GM18520 (cell line): ENCODE measurements around the gene SPACA4.

Experiments
- ATAC-seq: cut with Tn5 transposase; IDR thresholded peaks from one replicate; pipeline ENCODE4 v1.9.1; 2021; ENCODE audit not compliant: unreplicated experiment

Gene SPACA4

GRCh38 chr19:48596679-48597465, 9.7 kb upstream of the SPACA4 start:
- ATAC-seq: no peak

GRCh38 chr19:48598996-48599700, 7.4 kb upstream of the SPACA4 start:
- ATAC-seq: no peak

GRCh38 chr19:48600679-48601417, 5.7 kb upstream of the SPACA4 start:
- ATAC-seq: no peak

GRCh38 chr19:48603001-48603400, 3.5 kb upstream of the SPACA4 start:
- ATAC-seq: no peak

- no peak for ATAC-seq
Measured at GRCh38 chr19:48603449-48603848, 3.1 kb upstream of the SPACA4 start.

- no peak for ATAC-seq
Measured at GRCh38 chr19:48603850-48604249, 2.7 kb upstream of the SPACA4 start.

- no peak for ATAC-seq
Measured at GRCh38 chr19:48607359-48607755, 815 bp downstream of the SPACA4 start.

- no peak for ATAC-seq
Measured at GRCh38 chr19:48608798-48609263, 2.3 kb downstream of the SPACA4 start.

GRCh38 chr19:48609571-48610108, 3.1 kb downstream of the SPACA4 start:
- no peak for ATAC-seq

- no peak for ATAC-seq
Measured at GRCh38 chr19:48611872-48612271, 5.3 kb downstream of the SPACA4 start.

GRCh38 chr19:48613024-48613851, 6.7 kb downstream of the SPACA4 start:
- no peak for ATAC-seq

- no peak for ATAC-seq
Measured at GRCh38 chr19:48613852-48614435, 7.4 kb downstream of the SPACA4 start.

GRCh38 chr19:48614436-48615230, 8.1 kb downstream of the SPACA4 start, which contains the start of gene FAM83E:
Gene FAM83E (minus strand): TSS chr19:48615076. CDS start chr19:48613372, 1,704 bp downstream.
- no peak for ATAC-seq

- no peak for ATAC-seq
Measured at GRCh38 chr19:48615231-48616040, 8.9 kb downstream of the SPACA4 start.

GRCh38 chr19:48616041-48616436, 9.5 kb downstream of the SPACA4 start:
- ATAC-seq: no peak

- ATAC-seq: no peak
Measured at GRCh38 chr19:48616491-48617056, 10.0 kb downstream of the SPACA4 start.

GRCh38 chr19:48617146-48617937, 10.8 kb downstream of the SPACA4 start:
- no peak for ATAC-seq
